Panc1 (cell line): ENCODE measurements around the gene SLC25A12.

Experiments
- POLR2AphosphoS5 ChIP-seq: IDR thresholded peaks from 2 replicates; pipeline ENCODE4 v1.6.1; 2012; ENCODE audit warnings: mild to moderate bottlenecking, low read depth, low read length, moderate library complexity
- SIN3A ChIP-seq: IDR thresholded peaks from 2 replicates; pipeline ENCODE4 v1.6.1; 2012; ENCODE audit warnings: low read depth, mild to moderate bottlenecking, low read length, moderate library complexity, borderline replicate concordance; ENCODE audit not compliant: insufficient read depth
- TCF7L2 ChIP-seq: IDR thresholded peaks from 2 replicates; pipeline ENCODE4 v1.6.1; 2011; ENCODE audit warnings: mild to moderate bottlenecking, low read depth, low read length, inconsistent platforms
- TF ChIP-seq, protein P1 (sequence below): fragments of 450-650 bp; IDR thresholded peaks from 2 replicates; pipeline ENCODE4 v1.5.1; 2017; ENCODE audit warnings: mild to moderate bottlenecking
- TF ChIP-seq, protein P2 (sequence below), 2 experiments: IDR thresholded peaks; 2 replicates each; pipeline ENCODE4 v1.6.1; 2011 to 2012; ENCODE audit warnings: low read depth in 2 of 2, control low read depth in 1 of 2, low read length in 1 of 2, mild to moderate bottlenecking in 1 of 2, moderate library complexity in 1 of 2; ENCODE audit not compliant: insufficient read depth in 1 of 2

DNA sequence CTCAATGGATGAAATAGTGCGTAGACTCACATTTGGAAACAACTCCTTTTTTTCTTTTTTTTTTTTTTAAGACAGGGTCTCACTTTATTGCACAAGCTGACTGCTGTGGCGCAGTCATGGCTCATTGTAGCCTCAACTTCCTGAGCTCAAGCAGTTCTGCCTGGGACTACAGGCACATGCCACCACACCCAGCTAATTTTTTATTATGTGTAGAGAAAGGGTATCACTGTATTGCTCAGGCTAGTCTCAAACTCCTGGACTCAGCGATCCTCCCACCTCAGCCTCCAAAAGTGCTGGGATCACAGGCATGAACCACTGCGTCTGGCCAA is 45.7 kb upstream of the SLC25A12 start:
- no peak for TF ChIP-seq TCF7L2
- TF ChIP-seq, protein P1, sequence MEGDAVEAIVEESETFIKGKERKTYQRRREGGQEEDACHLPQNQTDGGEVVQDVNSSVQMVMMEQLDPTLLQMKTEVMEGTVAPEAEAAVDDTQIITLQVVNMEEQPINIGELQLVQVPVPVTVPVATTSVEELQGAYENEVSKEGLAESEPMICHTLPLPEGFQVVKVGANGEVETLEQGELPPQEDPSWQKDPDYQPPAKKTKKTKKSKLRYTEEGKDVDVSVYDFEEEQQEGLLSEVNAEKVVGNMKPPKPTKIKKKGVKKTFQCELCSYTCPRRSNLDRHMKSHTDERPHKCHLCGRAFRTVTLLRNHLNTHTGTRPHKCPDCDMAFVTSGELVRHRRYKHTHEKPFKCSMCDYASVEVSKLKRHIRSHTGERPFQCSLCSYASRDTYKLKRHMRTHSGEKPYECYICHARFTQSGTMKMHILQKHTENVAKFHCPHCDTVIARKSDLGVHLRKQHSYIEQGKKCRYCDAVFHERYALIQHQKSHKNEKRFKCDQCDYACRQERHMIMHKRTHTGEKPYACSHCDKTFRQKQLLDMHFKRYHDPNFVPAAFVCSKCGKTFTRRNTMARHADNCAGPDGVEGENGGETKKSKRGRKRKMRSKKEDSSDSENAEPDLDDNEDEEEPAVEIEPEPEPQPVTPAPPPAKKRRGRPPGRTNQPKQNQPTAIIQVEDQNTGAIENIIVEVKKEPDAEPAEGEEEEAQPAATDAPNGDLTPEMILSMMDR: no peak
- TF ChIP-seq, protein P2, sequence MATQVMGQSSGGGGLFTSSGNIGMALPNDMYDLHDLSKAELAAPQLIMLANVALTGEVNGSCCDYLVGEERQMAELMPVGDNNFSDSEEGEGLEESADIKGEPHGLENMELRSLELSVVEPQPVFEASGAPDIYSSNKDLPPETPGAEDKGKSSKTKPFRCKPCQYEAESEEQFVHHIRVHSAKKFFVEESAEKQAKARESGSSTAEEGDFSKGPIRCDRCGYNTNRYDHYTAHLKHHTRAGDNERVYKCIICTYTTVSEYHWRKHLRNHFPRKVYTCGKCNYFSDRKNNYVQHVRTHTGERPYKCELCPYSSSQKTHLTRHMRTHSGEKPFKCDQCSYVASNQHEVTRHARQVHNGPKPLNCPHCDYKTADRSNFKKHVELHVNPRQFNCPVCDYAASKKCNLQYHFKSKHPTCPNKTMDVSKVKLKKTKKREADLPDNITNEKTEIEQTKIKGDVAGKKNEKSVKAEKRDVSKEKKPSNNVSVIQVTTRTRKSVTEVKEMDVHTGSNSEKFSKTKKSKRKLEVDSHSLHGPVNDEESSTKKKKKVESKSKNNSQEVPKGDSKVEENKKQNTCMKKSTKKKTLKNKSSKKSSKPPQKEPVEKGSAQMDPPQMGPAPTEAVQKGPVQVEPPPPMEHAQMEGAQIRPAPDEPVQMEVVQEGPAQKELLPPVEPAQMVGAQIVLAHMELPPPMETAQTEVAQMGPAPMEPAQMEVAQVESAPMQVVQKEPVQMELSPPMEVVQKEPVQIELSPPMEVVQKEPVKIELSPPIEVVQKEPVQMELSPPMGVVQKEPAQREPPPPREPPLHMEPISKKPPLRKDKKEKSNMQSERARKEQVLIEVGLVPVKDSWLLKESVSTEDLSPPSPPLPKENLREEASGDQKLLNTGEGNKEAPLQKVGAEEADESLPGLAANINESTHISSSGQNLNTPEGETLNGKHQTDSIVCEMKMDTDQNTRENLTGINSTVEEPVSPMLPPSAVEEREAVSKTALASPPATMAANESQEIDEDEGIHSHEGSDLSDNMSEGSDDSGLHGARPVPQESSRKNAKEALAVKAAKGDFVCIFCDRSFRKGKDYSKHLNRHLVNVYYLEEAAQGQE (IDR thresholded peaks at IDR 0.05; ENCODE audit: insufficient read depth in 1 of 2, low read depth in 2 of 2, low read length in 1 of 2): no peak
- TF ChIP-seq POLR2AphosphoS5: no peak
- no peak for TF ChIP-seq SIN3A
